A549 treated with CORT108297 at 1 μM for 4 hours (cell line): ENCODE results near the gene ARF1. TPM values are rescaled to one million over a fixed set of nuclear protein-coding genes. Genes with fewer than 3 reads are reported as not detected.

ENCODE experiments used
- total RNA-seq: library from RNA; stranded (reverse); fragments of 200-300 nt; extraction: Qiagen RNA extraction; gene quantifications from 5 replicates; pipeline ENCODE4 v1.2.3, GENCODE V29; 2022

ARF1 gene
- total RNA-seq = 383 to 456 TPM (median 450 TPM) in 5 replicates

DNA sequence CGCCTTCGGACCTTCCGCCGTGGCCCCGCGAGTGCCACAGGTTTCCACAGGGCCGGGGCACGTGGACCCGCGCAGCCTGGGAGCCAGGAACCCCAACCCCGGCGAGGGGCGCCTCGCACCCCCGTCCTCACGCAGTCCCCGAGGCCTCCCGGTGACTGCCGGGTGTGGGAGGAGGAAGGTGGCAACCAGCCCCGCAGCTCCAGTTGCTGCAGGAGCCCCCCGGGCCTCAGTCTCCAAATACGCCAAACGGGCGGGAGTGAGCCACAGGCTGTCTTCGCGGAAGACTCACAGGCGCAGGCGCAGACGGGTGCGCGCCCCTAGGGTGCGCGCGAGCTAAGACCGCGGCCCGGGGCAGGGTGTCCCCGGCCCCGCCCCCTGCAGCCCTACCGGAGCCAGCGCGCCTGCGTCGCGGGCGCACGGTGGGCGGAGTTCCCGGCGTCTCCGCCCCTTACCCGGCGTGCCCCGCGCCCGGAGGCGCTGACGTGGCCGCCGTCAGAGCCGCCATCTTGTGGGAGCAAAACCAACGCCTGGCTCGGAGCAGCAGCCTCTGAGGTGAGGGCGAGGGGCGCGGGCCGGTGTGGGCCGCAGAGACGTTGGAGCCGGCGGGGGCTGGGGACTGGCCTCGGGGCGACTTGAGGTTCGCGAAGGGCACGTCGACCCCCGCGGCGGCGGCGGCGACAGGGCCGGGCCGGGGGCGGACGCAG is at the start of gene ARF1:
Gene ARF1 (plus strand): TSS at position 495 of the 704 bp plus-strand sequence. CDS start 14,407 bp downstream, outside the sequence.

DNA sequence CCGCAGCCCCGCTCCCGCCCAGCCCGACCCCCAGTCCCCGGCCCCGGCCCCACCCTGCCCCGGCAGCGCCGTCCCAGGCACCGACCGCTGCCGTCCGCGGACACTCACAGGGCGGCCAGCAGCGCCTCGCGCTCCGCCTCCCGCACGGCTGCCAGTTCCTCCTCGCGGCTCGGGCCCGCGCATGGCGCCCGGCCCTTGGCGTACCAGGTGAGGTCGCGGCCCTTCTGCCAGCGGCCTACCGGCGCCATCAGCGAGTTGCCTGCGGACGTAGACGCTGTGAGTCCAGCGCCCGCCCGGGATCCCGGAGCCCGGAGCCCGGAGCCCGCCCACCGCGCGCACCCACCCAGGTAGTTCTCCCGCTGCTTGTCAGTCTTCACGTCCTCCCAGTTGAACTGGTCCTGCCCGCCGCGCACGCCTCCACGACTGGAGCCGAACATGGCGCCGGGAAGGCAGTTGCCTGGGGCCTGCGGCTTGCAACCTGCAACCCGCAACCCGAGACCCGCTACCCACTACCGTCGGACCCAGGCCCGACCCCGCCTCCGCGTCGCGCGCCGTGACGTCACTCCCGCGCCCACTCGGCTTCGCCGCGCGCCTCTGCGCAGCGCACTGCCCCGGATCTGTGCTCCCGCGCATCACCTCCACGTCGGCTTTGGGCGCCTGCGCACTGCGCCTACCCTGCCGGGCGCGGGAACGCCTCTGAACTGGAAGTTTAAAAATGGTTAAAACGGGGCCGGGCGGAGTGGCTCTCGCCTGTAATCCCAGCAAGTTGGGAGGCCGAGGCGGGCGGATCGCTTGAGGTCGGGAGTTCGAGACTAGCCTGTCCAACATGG is 20.5 kb downstream of the ARF1 start, which contains the start of gene C1orf35:
Gene C1orf35 (minus strand): TSS at position 535 of the 830 bp plus-strand sequence. CDS start 98 bp downstream, at position 437.

DNA sequence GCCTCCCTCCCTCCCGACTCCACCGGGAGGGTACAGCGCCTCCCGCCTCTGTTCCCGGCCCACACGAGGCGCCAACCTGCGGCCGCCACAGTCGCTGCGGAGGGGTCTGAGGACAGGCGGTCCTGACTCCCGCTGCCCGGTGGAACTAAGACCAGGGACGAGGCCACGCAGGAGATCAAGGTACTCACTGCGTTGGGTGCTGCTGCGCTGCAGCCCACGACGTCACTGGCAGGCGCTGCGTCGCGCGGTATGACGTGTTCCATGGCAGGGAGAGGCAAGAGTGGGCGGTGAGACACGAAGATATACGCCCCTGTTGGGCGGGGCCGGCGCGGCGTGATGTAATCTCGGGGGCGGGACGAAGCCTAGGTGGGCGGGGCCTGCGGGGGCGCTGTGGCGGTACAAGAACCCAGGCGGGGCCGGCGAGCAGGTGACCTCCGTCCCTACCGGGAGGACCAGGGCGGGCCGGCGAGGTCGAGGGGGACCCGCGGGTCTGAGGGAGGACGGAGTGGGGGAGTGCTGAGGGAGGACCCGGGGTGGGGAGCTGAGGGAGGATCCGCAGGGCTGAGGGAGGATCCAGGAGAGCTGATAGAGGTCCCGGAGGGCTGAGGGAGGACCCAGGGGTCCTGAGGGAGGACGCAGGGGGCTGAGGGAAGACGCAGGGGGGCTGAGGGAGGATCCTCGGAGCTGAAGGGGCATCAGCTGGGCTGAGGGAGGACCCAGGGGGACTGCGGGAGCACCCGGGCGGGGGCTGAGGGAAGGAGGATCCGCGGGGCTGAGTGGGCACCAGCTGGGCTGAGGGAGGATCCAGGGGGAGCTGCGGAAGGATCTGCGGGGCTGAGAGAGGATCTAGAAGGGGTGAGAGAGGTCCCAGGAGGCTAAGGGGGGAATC is 26.8 kb downstream of the ARF1 start, which contains the start of gene MRPL55:
Gene MRPL55 (minus strand): TSS at position 227 of the 889 bp plus-strand sequence. CDS start 1,039 bp downstream, outside the sequence.

DNA sequence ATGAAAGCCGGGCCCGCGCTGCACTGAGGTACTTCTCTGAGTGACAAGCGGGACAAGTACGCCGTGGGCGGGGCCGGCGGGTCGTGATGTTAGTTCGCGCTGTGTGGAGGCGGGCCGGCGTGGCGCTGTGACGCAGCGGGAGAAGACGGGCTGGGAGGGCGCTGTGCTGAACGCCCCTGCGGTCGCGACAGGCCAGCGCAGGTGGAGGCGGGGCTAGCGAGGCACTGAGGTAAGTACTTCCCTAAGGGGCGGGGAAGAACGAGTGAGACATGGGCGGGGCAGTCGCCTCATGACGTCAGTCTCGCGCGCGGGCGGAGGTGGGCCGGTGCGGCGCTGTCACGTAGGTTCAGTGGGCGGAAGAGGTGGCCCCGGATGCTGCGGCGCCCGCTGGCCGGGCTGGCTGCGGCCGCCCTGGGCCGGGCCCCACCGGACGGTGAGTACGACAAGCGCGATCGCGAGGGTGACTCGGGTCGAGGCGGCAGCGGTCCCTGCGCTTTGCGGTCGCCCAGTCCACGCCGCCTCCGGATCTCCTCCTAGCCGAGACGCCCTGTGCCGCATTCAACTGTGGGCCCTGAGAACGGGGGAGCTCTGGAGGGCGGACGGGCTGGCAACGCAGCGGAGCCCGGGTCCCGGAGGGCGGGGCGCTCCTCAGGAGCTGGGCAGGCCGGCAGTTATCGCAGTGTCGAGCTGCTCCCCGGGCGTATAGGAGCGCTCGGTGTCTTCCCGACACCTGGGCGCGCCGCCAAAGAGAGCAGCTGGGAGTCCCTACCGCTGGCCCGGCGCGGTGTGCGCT is 57.6 kb downstream of the ARF1 start, which contains the start of gene GUK1:
Gene GUK1 (plus strand): TSS at position 349 of the 793 bp plus-strand sequence. CDS start 24 bp downstream, at position 373.

Other genes starting within 250 kb of the ARF1 start
- 6.5 to 10.7 TPM (median 8.7 TPM) in 5 replicates for gene WNT9A, start 134.8 kb upstream of the ARF1 start, total RNA-seq
- 0.02 to 0.03 TPM in 2 of 5 replicates, not detected in the others for gene WNT3A, start 75.7 kb upstream of the ARF1 start, total RNA-seq
- gene C1orf35, start 20.6 kb downstream of the ARF1 start, total RNA-seq = 28.4 to 39.8 TPM (median 38.3 TPM) in 5 replicates
- 64.4 to 94.2 TPM (median 90.6 TPM) in 5 replicates for gene MRPL55, start 26.6 kb downstream of the ARF1 start, total RNA-seq
- 114 to 161 TPM (median 158 TPM) in 5 replicates for gene GUK1, start 57.6 kb downstream of the ARF1 start, total RNA-seq
- 0.20 to 0.64 TPM (median 0.49 TPM) in 5 replicates for gene GJC2, start 67.2 kb downstream of the ARF1 start, total RNA-seq
- 2.9 to 6.8 TPM (median 5.6 TPM) in 5 replicates for gene IBA57, start 83.1 kb downstream of the ARF1 start, total RNA-seq
- gene OBSCN, start 125.3 kb downstream of the ARF1 start, total RNA-seq = 3.6 to 6.4 TPM (median 5.8 TPM) in 5 replicates